Upper lobe of right lung (tissue), 1 donor: ENCODE results near the gene PHTF2. TPM values are rescaled to one million over a fixed set of nuclear protein-coding genes. Genes with fewer than 3 reads are reported as not detected.

ENCODE experiments used
- ATAC-seq: fragments of 200-7000 bp; cut with Tn5 transposase; one replicate; pipeline ENCODE4 v1.9.1; 2020; ENCODE audit warnings: mild to moderate bottlenecking, moderate library complexity
- DNase-seq: peaks from one replicate; pipeline ENCODE4 v3.0.0-alpha.2; 2020
- H3K27ac ChIP-seq: fragments of 200-600 bp; one replicate; pipeline ENCODE4 v1.8.0; 2022
- H3K27me3 ChIP-seq: fragments of 200-600 bp; one replicate; pipeline ENCODE4 v1.8.0; 2022; ENCODE audit warnings: mild to moderate bottlenecking
- H3K36me3 ChIP-seq: fragments of 200-600 bp; one replicate; pipeline ENCODE4 v1.8.0; 2022
- H3K4me1 ChIP-seq: fragments of 200-600 bp; one replicate; pipeline ENCODE4 v1.8.0; 2022
- H3K4me3 ChIP-seq: fragments of 200-600 bp; one replicate; pipeline ENCODE4 v1.8.0; 2022; ENCODE audit warnings: mild to moderate bottlenecking
- H3K9me3 ChIP-seq: fragments of 200-600 bp; one replicate; pipeline ENCODE4 v1.8.0; 2022
- CTCF ChIP-seq: fragments of 200-600 bp; IDR thresholded peaks from one replicate; pipeline ENCODE4 v1.8.0; 2022; ENCODE audit warnings: antibody characterized with exemption
- intact Hi-C: fragments of 100-400 bp; cut with DNase I; formaldehyde crosslinking; loops from one replicate; pipeline ENCODE4 v1.11.0; 2022
- total RNA-seq: library from RNA; stranded (reverse); fragmentation: NEBNext Ultra II Directional; extraction: Animal tissue kit (Norgen Biotek cat#: 25700); gene quantifications from one replicate; pipeline ENCODE4 v1.2.1, GENCODE V29; 2021
- donor health status: DM: no; HTN: yes; CAD: no; lungs with severe emphysema.

The PHTF2 gene
- total RNA-seq, 1 donor from 2014 or later: 14.4 TPM

DNA sequence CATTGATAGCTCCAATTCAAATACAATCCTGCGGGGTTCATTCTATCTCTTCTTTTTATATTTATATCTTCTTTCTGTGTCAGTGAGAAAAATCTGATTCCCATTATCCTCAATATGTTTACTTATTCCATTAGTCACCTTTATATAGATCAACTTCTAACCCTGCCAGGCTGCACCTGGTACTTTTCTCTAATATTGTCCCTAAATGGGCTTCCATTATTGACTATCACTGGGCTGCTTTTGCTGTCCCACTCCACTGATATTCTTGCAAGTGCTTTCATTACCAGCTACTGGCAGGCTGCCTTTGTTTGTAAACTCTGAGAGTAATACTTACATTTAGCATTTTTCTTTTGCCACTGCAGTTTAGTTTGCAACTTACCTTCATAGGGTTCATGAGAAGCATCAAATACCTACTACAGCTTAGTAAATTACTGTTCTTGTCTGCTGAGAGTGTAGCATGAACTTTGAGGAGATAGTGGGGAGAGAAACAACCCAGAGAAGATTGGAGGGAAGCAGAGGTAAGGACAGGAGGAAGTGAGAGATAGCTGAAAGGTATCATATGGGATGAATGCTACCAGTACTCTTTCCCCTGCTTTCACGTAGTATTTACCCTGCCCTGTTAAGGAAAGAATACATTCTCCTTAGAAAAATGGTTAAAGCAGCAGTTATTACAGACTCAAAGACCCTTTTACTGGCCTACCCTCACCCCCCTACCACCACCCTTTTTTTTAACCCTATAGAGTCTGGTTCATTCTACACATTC is 119.1 kb downstream of the PHTF2 start:
- Histone ChIP-seq H3K4me1 (no peaks in the 10 kb centered on the region), H3K36me3 (no peaks in the 10 kb centered on the region), H3K27me3 (no peaks in the 10 kb centered on the region), H3K27ac (no peak overlapping the region), H3K4me3 (no peak overlapping the region), H3K9me3 (no peaks in the 10 kb centered on the region)
- DNase-seq (no peak), ATAC-seq (no peak)
- intact Hi-C loops: no loop called here
- no peak for TF ChIP-seq CTCF

DNA sequence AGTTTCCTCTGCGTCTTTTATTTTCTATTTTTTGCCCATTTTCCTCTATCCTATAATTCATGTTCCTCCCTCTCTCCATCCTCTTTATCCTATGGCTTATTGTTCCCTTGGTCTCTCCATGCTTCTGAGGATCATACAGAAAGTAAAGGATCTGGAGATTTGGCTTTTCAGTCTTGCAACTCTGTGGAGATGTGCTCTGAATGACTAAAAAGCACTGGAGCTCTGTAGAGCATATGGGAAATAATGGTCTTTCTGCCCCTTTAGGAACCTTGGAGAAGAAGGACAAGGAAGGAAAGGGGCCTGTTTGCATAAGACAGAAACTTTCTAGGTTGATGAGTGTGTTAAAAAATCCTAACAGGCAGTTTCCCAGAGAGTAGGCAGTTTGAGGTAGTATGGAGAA is 120.1 kb downstream of the PHTF2 start:
- Histone ChIP-seq H3K27ac (no peak overlapping the region), H3K4me1 (no peaks in the 10 kb centered on the region), H3K9me3 (no peaks in the 10 kb centered on the region), H3K4me3 (no peak overlapping the region), H3K36me3 (no peaks in the 10 kb centered on the region), H3K27me3 (no peaks in the 10 kb centered on the region)
- DNase-seq (no peak), ATAC-seq (no peak)
- no peak for TF ChIP-seq CTCF
- intact Hi-C loops: no loop called here

- ATAC-seq: no peak
- intact Hi-C loops: no loop called here
- Histone ChIP-seq H3K36me3 (no peaks in the 10 kb centered on the region), H3K4me3 (no peak overlapping the region), H3K27me3 (no peaks in the 10 kb centered on the region), H3K4me1 (no peaks in the 10 kb centered on the region), H3K9me3 (no peaks in the 10 kb centered on the region), H3K27ac (no peak overlapping the region)
- DNase-seq: no peak
- TF ChIP-seq CTCF: no peak
Measured at GRCh38 chr7:77923419-77923818, 124.8 kb downstream of the PHTF2 start.

DNA sequence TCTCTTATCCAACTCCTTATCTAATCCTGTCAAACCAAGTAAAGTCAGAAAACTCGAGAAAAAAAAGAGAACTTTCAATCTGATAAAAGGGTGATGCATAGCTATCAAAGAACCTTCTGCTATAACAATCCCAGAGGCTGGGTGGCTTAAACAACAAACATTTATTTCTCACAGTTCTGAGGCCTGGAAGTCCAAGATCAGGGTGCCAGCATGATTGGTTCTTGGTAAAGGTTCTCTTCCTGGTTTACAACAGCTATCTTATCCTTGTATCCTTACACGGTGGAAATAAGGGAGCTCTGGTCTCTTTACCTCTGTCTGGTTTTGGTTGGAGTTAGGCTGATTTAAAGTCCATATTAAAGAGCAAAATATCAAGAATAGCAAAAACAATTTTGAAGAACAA is 131.9 kb downstream of the PHTF2 start:
- TF ChIP-seq CTCF: no peak
- Histone ChIP-seq H3K36me3 (no peaks in the 10 kb centered on the region), H3K27me3 (no peaks in the 10 kb centered on the region), H3K9me3 (no peaks in the 10 kb centered on the region), H3K4me1 (no peaks in the 10 kb centered on the region), H3K4me3 (no peak overlapping the region), H3K27ac (no peak overlapping the region)
- DNase-seq (no peak), ATAC-seq (no peak)
- intact Hi-C loops: no loop called here

DNA sequence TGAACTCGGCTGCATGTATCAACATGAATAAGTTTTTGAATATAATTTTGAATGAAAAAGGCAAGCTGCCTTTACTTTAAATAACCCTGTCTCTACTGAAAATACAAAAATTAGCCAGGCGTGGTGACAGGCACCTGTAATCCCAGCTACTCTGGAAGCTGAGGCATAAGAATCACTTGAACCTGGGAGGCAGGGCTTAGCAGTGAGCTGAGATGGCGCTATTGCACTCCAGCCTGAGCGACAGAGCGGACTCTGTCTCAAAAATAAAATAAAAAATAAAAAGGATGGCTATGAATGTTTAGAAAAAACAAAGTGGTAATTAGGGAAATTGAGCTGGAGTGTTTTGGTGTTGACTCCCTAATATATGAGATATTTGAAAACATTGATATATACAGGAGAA is 133.3 kb downstream of the PHTF2 start:
- no peak for DNase-seq
- Histone ChIP-seq H3K4me3 (no peak overlapping the region), H3K4me1 (no peaks in the 10 kb centered on the region), H3K36me3 (no peaks in the 10 kb centered on the region), H3K27me3 (no peaks in the 10 kb centered on the region), H3K27ac (no peak overlapping the region), H3K9me3 (no peaks in the 10 kb centered on the region)
- ATAC-seq: no peak
- no peak for TF ChIP-seq CTCF
- intact Hi-C loops: no loop called here

- H3K4me3 ChIP-seq: no peak overlapping the region
- intact Hi-C loops: no loop called here
- no peaks in the 10 kb centered on the region for H3K4me1 ChIP-seq
Measured at GRCh38 chr7:77933394-77933793, 134.8 kb downstream of the PHTF2 start.

More at GRCh38 chr7:77933394-77933793, 134.8 kb downstream of the PHTF2 start:
- H3K9me3 ChIP-seq: no peaks in the 10 kb centered on the region
- H3K27ac ChIP-seq: no peak overlapping the region
- ATAC-seq (no peak), DNase-seq (no peak)
- H3K27me3 ChIP-seq: no peaks in the 10 kb centered on the region
- H3K36me3 ChIP-seq: no peaks in the 10 kb centered on the region
- no peak for TF ChIP-seq CTCF
